Mammary epithelial cell (primary cell): ENCODE measurements around the gene FAM110A.

Source experiments
- CTCF ChIP-seq, 2 donors: IDR thresholded peaks in 1 of 2; conservative IDR thresholded peaks in 1 of 2; 2 replicates each; pipeline ENCODE4 v1.5.1; 2011 to 2012; ENCODE audit warnings: inconsistent platforms in 2 of 2, low read length in 2 of 2, mild to moderate bottlenecking in 2 of 2, control low read depth in 1 of 2, low read depth in 1 of 2; ENCODE audit not compliant: insufficient read depth in 1 of 2; ENCODE audit errors: extremely low read depth in 1 of 2
- EZH2 ChIP-seq: IDR thresholded peaks from 2 replicates; pipeline ENCODE4 v1.6.1; 2012; ENCODE audit warnings: low read length, inconsistent platforms, borderline replicate concordance

GRCh38 chr20:840503-840857 lies 7.0 kb downstream of the FAM110A start:
- TF ChIP-seq CTCF (conservative IDR thresholded peaks at IDR 0.05 in 1 of 2, IDR thresholded peaks at IDR 0.05 in 1 of 2; ENCODE audit: extremely low read depth in 1 of 2, insufficient read depth in 1 of 2, low read depth in 1 of 2, low read length in 2 of 2) (no peak), EZH2 (no peak)
